BLaER1 (cell line): ENCODE results near the gene NHSL2.
A peak's percentile ranks its signal among the peaks of the same experiment; 100 is the strongest.

Experiments used
- H3K27ac ChIP-seq: shearing (Covaris generic); formaldehyde crosslinking; 2 replicates; pipeline ENCODE4 v1.8.1; 2022
- H3K27me3 ChIP-seq: shearing (Covaris generic); formaldehyde crosslinking; 2 replicates; pipeline ENCODE4 v1.8.1; 2022
- H3K36me3 ChIP-seq: shearing (Covaris generic); formaldehyde crosslinking; 2 replicates; pipeline ENCODE4 v1.8.1; 2022
- H3K4me1 ChIP-seq: shearing (Covaris generic); formaldehyde crosslinking; 2 replicates; pipeline ENCODE4 v1.8.1; 2022
- H3K4me2 ChIP-seq: shearing (Covaris generic); formaldehyde crosslinking; 2 replicates; pipeline ENCODE4 v1.8.1; 2022
- H3K4me3 ChIP-seq: shearing (Covaris generic); formaldehyde crosslinking; 2 replicates; pipeline ENCODE4 v1.8.1; 2022
- H3K9ac ChIP-seq: shearing (Covaris generic); formaldehyde crosslinking; 2 replicates; pipeline ENCODE4 v1.8.1; 2022
- H3K9me3 ChIP-seq: shearing (Covaris generic); formaldehyde crosslinking; 2 replicates; pipeline ENCODE4 v1.8.1; 2022
- H4K20me1 ChIP-seq: shearing (Covaris generic); formaldehyde crosslinking; 2 replicates; pipeline ENCODE4 v1.8.1; 2022
- Cebpa-rat ChIP-seq: shearing (Covaris generic); IDR thresholded peaks from 2 replicates; pipeline ENCODE4 v1.8.1; 2022

NHSL2 gene

DNA sequence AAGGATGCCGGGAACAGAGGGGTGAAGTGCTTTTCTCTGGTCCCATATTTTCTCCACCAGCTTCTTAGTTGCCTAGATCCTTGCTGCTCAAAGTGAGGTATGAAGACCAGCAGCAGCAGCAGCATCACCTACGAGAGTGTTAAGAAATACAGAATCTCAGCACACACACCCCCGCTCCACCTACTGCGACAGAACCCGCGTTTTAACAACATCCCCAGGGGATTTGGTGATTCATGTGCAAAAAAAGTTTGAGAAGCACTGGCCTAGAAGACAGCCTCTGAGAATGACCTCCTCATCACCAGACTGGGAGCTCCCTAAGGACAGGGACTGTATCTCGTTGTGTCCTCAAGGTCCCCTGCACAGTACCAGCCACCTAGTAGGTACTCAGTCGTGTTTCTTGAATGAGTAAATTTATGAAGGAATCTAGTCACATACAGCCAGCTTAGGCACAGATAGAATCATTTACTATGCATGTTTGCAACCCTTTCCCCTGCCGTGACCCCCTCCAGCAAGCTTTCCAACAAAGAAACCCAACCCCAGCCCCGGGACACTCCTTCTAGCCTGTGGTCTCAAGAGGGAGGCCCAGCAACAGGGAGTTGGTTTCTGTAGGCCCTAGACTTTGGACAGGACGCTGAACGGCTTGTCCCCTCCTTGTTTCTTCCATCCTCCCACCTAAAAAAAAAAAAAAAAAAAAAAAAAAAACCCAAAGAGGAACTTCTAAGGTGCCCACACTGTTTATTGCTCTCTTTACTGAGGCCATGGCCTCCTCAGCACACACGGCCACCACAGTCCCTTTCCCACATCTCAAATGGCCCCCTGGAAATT, 199.6 kb downstream of the NHSL2 start:
- TF ChIP-seq Cebpa-rat = no peak

DNA sequence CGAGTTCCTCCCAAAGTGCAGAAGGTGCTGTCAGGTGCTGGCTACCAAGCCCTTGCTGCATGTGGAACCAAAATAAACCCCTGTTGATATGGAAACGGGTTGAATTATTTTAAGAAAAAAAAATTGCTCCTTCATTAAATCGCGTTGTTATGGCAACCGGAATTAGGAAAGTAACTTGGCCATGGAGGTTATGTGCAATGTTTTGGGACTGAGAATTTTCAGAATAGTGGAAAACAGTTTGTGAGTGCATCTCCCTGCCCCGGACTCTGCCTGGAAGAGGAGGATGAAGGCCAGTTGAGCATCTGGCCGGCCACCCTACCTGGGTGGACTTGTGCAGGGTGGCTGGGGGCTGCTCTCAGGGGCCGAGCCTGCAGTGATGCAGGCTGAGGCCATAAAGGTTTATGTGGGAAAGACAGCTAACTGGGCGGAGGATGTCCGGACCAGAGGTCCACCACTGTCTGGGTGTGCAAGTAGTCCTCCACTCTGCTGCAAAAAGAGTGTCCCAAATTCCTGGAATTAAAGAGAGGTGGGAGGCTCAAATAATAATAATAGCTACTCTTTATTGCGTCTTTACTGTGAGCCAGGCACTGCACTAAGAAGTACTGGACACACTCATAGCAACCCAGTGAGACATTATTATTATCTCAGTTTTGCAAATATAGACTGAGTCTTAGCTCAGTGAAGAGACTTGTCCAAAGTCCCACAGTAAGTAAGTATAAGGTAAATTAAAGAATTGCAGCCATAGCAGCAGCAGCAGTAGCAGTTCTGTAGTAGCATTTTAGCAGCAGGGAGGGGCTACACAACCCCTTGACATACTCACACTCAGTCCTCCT, 200.4 kb downstream of the NHSL2 start:
- H3K27me3 ChIP-seq = peaks cover 84% of the 10 kb centered on the region
- H3K4me2 ChIP-seq = no peak overlapping the region
- TF ChIP-seq Cebpa-rat = no peak
- no peak overlapping the region for H3K4me3 ChIP-seq
- no peaks in the 10 kb centered on the region for H3K9me3 ChIP-seq
- no peaks in the 10 kb centered on the region for H3K36me3 ChIP-seq
- H3K9ac ChIP-seq = no peak overlapping the region
- no peaks in the 10 kb centered on the region; the same call in 1 of the 2 replicates for H4K20me1 ChIP-seq
- no peaks in the 10 kb centered on the region for H3K4me1 ChIP-seq
- H3K27ac ChIP-seq = no peak overlapping the region

More for the DNA sequence above, 199.6 kb downstream of the NHSL2 start:
- H4K20me1 ChIP-seq = no peaks in the 10 kb centered on the region; the same call in 1 of the 2 replicates
- H3K9ac ChIP-seq = no peak overlapping the region
- no peaks in the 10 kb centered on the region for H3K9me3 ChIP-seq
- no peak overlapping the region for H3K4me3 ChIP-seq
- no peak overlapping the region for H3K4me2 ChIP-seq
- H3K36me3 ChIP-seq = no peaks in the 10 kb centered on the region
- H3K27me3 ChIP-seq = peaks cover 85% of the 10 kb centered on the region
- H3K4me1 ChIP-seq = no peaks in the 10 kb centered on the region
- H3K27ac ChIP-seq = no peak overlapping the region

DNA sequence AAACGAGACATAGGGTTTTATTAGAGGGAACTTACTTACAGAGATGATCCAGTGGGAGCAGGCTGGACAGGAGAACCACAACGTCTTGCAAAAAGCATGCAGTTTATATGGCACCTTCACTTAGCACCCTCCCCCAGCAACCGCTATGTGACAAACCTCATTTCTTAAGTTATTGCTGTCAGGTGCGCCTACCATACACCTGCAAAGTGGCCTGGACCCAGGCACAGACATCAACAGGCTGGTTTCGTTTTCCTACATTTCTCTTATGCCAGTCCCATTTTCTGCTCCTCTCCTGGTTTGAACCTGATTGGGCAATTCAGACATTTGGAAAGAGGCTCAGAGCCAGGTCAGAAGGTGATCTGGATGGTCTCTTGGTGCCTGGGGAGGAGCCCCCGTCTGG, 202.8 kb downstream of the NHSL2 start:
- H3K27me3 ChIP-seq = peaks cover 71% of the 10 kb centered on the region
- H3K36me3 ChIP-seq = no peaks in the 10 kb centered on the region
- no peak overlapping the region for H3K4me2 ChIP-seq
- H3K4me1 ChIP-seq = no peaks in the 10 kb centered on the region
- no peaks in the 10 kb centered on the region for H3K9me3 ChIP-seq
- H3K4me3 ChIP-seq = no peak overlapping the region
- H3K9ac ChIP-seq = no peak overlapping the region
- H3K27ac ChIP-seq = no peak overlapping the region
- TF ChIP-seq Cebpa-rat = no peak
- no peaks in the 10 kb centered on the region; the same call in 1 of the 2 replicates for H4K20me1 ChIP-seq

DNA sequence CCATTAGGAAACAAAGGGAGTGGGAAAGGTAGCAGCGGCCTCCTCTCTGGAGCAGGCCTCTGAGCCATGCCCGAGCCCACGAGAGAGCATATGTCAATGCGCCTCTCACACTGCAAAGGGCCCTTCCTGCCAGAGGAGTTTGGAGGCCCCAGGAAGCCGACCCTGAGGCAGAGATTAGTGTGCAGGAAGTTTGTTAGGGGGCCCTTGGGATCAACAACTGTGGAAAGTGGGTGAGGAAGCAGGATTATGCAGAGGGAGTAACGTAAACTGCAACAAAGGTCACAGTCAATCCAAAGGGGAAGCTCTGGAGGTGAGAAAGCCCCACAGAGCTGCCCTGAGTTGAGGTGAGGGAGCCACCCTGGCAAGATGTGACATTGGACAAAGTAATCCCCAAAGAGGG, 203.7 kb downstream of the NHSL2 start:
- Histone ChIP-seq H3K27me3 (peaks cover 63% of the 10 kb centered on the region), H3K9me3 (no peaks in the 10 kb centered on the region), H3K4me3 (no peak overlapping the region), H4K20me1 (no peaks in the 10 kb centered on the region; the same call in 1 of the 2 replicates), H3K4me2 (no peak overlapping the region), H3K27ac (no peak overlapping the region), H3K36me3 (no peaks in the 10 kb centered on the region), H3K9ac (no peak overlapping the region), H3K4me1 (no peaks in the 10 kb centered on the region)
- TF ChIP-seq Cebpa-rat = no peak

DNA sequence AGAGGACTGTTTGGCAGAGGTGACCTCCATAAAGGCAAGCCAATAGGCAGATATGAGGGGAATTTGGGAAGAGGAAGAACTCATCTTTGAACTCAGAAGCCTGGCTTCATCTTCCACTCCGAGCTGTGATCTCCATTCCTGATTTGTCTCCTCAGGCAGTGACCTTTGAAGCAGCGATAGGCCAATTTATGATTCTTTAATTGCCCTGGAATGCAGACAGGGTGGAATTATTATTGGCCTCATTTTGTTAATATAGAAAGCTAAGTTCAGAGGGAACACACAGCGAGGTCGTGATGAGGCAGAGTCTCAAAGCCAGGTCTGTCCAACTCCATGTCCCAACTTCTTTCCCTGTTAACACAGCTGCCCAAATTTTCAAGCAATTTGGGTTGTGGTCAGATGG, 204.2 kb downstream of the NHSL2 start:
- Histone ChIP-seq H3K27me3 (peaks cover 58% of the 10 kb centered on the region), H3K9me3 (no peaks in the 10 kb centered on the region), H4K20me1 (no peaks in the 10 kb centered on the region; the same call in 1 of the 2 replicates), H3K4me1 (no peaks in the 10 kb centered on the region), H3K36me3 (no peaks in the 10 kb centered on the region), H3K4me3 (no peak overlapping the region), H3K9ac (no peak overlapping the region), H3K27ac (no peak overlapping the region), H3K4me2 (no peak overlapping the region)
- no peak for TF ChIP-seq Cebpa-rat

DNA sequence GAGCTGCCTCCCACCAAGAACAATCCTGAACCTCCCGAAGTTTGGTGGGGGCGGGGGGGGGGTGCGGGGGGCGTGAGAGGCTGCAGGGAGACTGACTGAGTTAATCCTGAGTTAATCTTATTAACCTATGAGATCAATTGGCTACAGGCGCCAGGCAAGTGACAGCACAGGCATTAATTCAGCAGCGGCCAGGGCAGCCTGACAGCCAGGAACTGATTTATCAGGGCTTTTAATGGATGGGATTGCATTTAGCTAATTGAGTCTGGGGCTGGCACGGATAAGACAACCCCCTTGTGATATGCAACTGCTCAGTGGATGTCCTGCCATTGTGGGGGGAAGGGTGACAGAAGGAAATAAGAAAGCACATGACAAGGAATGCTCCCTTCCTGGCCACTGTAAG, 204.7 kb downstream of the NHSL2 start:
- no peaks in the 10 kb centered on the region for H3K36me3 ChIP-seq
- H3K27me3 ChIP-seq = peaks cover 52% of the 10 kb centered on the region
- H3K4me2 ChIP-seq = no peak overlapping the region
- H3K9ac ChIP-seq = no peak overlapping the region
- no peak overlapping the region for H3K27ac ChIP-seq
- no peak for TF ChIP-seq Cebpa-rat
- H3K4me1 ChIP-seq = no peaks in the 10 kb centered on the region
- H3K9me3 ChIP-seq = no peaks in the 10 kb centered on the region
- H4K20me1 ChIP-seq = no peaks in the 10 kb centered on the region; the same call in 1 of the 2 replicates
- H3K4me3 ChIP-seq = no peak overlapping the region

DNA sequence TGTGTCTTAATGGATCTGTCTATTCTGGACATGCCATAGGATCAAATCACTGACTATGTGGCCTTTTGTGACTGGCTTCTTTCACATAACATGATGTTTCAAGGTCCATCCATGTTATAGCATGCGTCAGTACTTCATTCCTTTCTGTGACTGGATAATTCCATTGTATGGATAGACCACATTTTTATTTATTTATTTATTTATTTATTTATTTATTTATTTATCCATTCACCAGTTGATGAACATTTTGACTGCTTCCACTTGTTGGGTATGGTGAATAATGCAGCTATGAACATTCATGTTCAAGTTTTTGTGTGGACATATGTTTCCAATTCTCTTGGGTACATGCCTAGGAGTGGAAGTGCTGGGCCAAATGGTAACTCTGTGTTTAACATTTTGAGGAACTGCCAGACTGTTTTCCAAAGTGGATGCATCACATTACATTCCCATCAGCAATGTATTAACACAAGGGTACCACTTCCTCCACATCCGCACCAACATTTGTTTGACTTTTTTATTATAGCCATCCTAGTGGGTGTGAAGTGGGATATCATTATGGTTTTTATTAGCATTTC, 207.1 kb downstream of the NHSL2 start:
- TF ChIP-seq Cebpa-rat = no peak
- no peaks in the 10 kb centered on the region; the same call in 1 of the 2 replicates for H4K20me1 ChIP-seq
- no peak overlapping the region for H3K4me2 ChIP-seq
- H3K4me3 ChIP-seq = no peak overlapping the region
- no peak overlapping the region for H3K27ac ChIP-seq
- H3K9ac ChIP-seq = no peak overlapping the region
- H3K9me3 ChIP-seq = no peaks in the 10 kb centered on the region
- H3K36me3 ChIP-seq = no peaks in the 10 kb centered on the region
- H3K27me3 ChIP-seq = peaks cover 32% of the 10 kb centered on the region
- H3K4me1 ChIP-seq = peaks cover 19% of the 10 kb centered on the region

DNA sequence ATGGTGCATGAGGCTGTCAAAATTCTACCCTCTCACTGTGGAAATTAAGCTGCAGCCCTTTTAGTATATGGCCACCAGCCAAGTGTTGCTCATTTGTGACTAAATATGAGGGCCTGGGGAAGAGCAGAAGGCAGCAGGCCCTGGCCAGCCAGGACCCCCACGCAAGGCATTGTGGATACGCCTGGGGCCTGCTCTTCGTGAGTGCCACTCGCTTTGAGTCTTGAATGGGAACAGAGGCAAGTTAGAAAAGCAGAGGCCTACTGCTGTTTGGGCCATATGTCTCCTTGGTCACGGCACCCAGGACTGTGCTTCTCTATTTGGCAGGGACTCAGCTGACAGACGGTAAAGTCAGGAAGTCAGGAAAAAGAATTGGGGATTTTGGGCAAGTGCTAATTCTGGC, 210.2 kb downstream of the NHSL2 start:
- H4K20me1 ChIP-seq = peaks cover 6% of the 10 kb centered on the region; the same call in 1 of the 2 replicates
- no peak overlapping the region for H3K9ac ChIP-seq
- no peak for TF ChIP-seq Cebpa-rat
- peaks cover 20% of the 10 kb centered on the region for H3K27me3 ChIP-seq
- no peak overlapping the region for H3K4me3 ChIP-seq
- peak overlapping the region; percentile 21 for H3K4me2 ChIP-seq
- H3K4me1 ChIP-seq = peaks cover 50% of the 10 kb centered on the region
- H3K9me3 ChIP-seq = no peaks in the 10 kb centered on the region
- no peak overlapping the region for H3K27ac ChIP-seq
- no peaks in the 10 kb centered on the region for H3K36me3 ChIP-seq

DNA sequence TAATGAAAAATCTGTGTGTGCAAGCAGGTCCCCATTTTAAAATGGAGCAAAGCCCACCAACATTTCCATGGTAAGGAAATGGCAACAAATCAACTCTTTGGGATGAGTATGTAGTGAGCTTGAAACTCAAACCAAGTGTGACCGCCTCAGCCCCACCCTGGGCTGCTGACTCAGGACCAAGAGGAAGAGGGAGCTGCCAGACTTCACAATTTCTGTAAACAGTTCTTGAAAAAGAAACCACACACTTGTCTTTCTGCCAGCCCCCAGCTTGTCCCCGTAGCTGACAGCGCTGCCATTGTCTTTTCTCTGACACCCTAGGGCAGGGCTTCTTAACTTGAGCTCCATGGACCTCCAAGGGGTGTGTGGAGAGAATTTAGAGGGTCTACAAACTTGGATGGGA, 210.7 kb downstream of the NHSL2 start:
- Histone ChIP-seq H3K36me3 (no peaks in the 10 kb centered on the region), H3K4me2 (peak overlapping the region; percentile 21), H3K4me3 (no peak overlapping the region), H3K9me3 (no peaks in the 10 kb centered on the region), H3K9ac (no peak overlapping the region), H3K27me3 (peaks cover 20% of the 10 kb centered on the region), H3K4me1 (peaks cover 55% of the 10 kb centered on the region), H4K20me1 (peaks cover 6% of the 10 kb centered on the region; the same call in 1 of the 2 replicates), H3K27ac (no peak overlapping the region)
- no peak for TF ChIP-seq Cebpa-rat
